Measurements from ENCODE around the gene BHLHE40.
"Not testable (repeated sequence)": the region's sequence is repeated elsewhere in the genome, so short reads cannot be mapped to it uniquely, and the experiment has no call there.

- TF ChIP-seq POLR2A (IDR thresholded peaks at IDR 0.05; ENCODE audit: low read depth); POLR2AphosphoS5 (IDR thresholded peaks at IDR 0.05): not testable (repeated sequence)
Observed at GRCh38 chr3:4971437-4971836, 7.8 kb upstream of the BHLHE40 start.

Measured in esophagus muscularis mucosa (tissue), 2 donors.